Immature natural killer cell (primary cell): ENCODE results near the gene GGNBP2. TPM values are rescaled to one million over a fixed set of nuclear protein-coding genes. Genes with fewer than 3 reads are reported as not detected.

ENCODE experiments used
- DNase-seq, 3 donors: peaks; one replicate each; pipeline ENCODE4 v3.0.0; 2022; ENCODE audit warnings: mixed read lengths in 1 of 3
- H3K27ac Mint-ChIP-seq, 6 donors: one replicate each; pipeline ENCODE4 v1.8.0; 2020; ENCODE audit warnings: mixed read lengths in 6 of 6, mild to moderate bottlenecking in 5 of 6, inconsistent platforms in 4 of 6, moderate library complexity in 3 of 6
- H3K27me3 Mint-ChIP-seq, 3 donors: one replicate each; pipeline ENCODE4 v1.8.0; 2020 to 2021; ENCODE audit warnings: low read depth in 3 of 3, mild to moderate bottlenecking in 3 of 3, mixed read lengths in 3 of 3, moderate library complexity in 3 of 3, inconsistent platforms in 1 of 3
- H3K36me3 Mint-ChIP-seq, 3 donors: one replicate each; pipeline ENCODE4 v1.8.0; 2020; ENCODE audit warnings: mixed read lengths in 3 of 3, inconsistent platforms in 2 of 3, mild to moderate bottlenecking in 2 of 3
- H3K4me1 Mint-ChIP-seq, 2 donors: one replicate each; pipeline ENCODE4 v1.8.0; 2020; ENCODE audit warnings: inconsistent platforms in 2 of 2, mild to moderate bottlenecking in 2 of 2, mixed read lengths in 2 of 2, moderate library complexity in 1 of 2
- H3K4me3 Mint-ChIP-seq, 5 donors: one replicate each; pipeline ENCODE4 v1.8.0; 2020; ENCODE audit warnings: mild to moderate bottlenecking in 5 of 5, mixed read lengths in 5 of 5, inconsistent platforms in 3 of 5, moderate library complexity in 3 of 5
- H3K9me3 Mint-ChIP-seq, 6 donors: one replicate each; pipeline ENCODE4 v1.8.0; 2020; ENCODE audit warnings: mild to moderate bottlenecking in 6 of 6, mixed read lengths in 6 of 6, inconsistent platforms in 4 of 6, moderate library complexity in 3 of 6
- polyA plus RNA-seq, 3 donors: library from polyadenylated mRNA; unstranded; fragments of 300-500 nt; fragmentation: Illumina TruSeq; gene quantifications; one replicate each; pipeline ENCODE4 v1.2.3, GENCODE V29; 2021

Gene GGNBP2, protein sequence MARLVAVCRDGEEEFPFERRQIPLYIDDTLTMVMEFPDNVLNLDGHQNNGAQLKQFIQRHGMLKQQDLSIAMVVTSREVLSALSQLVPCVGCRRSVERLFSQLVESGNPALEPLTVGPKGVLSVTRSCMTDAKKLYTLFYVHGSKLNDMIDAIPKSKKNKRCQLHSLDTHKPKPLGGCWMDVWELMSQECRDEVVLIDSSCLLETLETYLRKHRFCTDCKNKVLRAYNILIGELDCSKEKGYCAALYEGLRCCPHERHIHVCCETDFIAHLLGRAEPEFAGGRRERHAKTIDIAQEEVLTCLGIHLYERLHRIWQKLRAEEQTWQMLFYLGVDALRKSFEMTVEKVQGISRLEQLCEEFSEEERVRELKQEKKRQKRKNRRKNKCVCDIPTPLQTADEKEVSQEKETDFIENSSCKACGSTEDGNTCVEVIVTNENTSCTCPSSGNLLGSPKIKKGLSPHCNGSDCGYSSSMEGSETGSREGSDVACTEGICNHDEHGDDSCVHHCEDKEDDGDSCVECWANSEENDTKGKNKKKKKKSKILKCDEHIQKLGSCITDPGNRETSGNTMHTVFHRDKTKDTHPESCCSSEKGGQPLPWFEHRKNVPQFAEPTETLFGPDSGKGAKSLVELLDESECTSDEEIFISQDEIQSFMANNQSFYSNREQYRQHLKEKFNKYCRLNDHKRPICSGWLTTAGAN
- polyA plus RNA-seq, result 10 to 100 TPM; 28.2 to 60.0 (median 35.7) TPM

GRCh38 chr17:36544307-36545076 is at the start of gene GGNBP2:
Gene GGNBP2, plus strand, starts transcription at chr17:36544919. Its CDS starts 806 bp downstream, at chr17:36545725.
- H3K27me3 Mint-ChIP-seq, result peaks cover 8 to 22% (median 9%) of the 10 kb centered on the region in 3 donors
- peak within 1 kb of the TSS; percentile 97 to 99 (median 99) for H3K27ac Mint-ChIP-seq
- H3K4me3 Mint-ChIP-seq, result peak within 1 kb of the TSS; percentile 93 to 97 (median 96)
- no peaks in the 10 kb centered on the region for H3K36me3 Mint-ChIP-seq
- peak; percentile 88 to 95 (median 90) for DNase-seq
- H3K9me3 Mint-ChIP-seq, result no peaks in the 10 kb centered on the region
- peaks cover 36 to 50% of the 10 kb centered on the region in 2 donors for H3K4me1 Mint-ChIP-seq

GRCh38 chr17:36495076-36495578 is 49.6 kb upstream of the GGNBP2 start:
- H3K4me3 Mint-ChIP-seq, result no peak overlapping the region
- no peaks in the 10 kb centered on the region for H3K9me3 Mint-ChIP-seq
- H3K27me3 Mint-ChIP-seq, result no peaks in the 10 kb centered on the region
- H3K27ac Mint-ChIP-seq, result no peak overlapping the region
- peaks cover 14 to 35% (median 19%) of the 10 kb centered on the region in 3 donors for H3K36me3 Mint-ChIP-seq
- peaks cover 11 to 27% of the 10 kb centered on the region in 2 donors for H3K4me1 Mint-ChIP-seq
- DNase-seq, result no peak

DNA sequence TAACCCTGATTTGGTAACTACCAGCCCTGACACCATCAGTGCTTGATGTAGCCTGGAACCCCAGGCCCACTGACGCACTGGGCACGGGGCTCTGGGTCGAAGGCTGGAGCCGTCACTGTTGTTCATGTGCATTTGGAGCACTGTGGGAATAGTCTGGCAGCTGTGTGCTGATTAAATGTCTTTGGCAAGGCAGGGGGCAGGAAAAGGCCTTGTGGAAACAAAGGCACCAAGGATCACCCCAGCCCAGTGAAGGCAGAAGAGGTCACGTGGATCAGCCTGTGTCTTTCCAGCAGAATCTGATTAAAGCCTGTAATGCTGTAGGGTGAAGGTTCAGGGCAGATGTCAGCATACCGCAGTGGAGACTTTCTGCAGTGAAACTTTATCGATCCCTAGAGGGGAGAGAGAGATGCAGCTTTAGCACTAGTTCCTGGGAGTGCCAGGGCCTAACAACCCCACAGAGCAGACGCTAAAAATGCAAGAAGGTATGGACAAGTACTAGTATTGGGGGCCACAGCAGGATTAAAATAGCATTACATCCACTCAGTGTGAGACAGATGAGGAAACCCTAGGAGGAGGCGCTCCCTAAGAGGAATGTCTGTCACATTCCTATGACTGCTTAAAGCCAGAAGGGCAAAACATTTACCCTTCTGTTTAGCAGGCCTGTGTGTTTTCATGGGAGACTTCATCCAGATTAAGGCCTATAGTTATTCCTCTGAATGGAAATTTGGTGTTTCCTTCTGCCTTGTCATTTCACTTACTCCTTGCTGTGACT is 48.5 kb upstream of the GGNBP2 start:
- no peak for DNase-seq
- H3K4me1 Mint-ChIP-seq, result peaks cover 5 to 19% of the 10 kb centered on the region in 2 donors
- peak overlapping the region in 1 of 6 donors; percentile 49 for H3K27ac Mint-ChIP-seq
- no peak overlapping the region for H3K4me3 Mint-ChIP-seq
- peaks cover 14 to 35% (median 19%) of the 10 kb centered on the region in 3 donors for H3K36me3 Mint-ChIP-seq
- H3K27me3 Mint-ChIP-seq, result no peaks in the 10 kb centered on the region
- no peaks in the 10 kb centered on the region for H3K9me3 Mint-ChIP-seq

DNA sequence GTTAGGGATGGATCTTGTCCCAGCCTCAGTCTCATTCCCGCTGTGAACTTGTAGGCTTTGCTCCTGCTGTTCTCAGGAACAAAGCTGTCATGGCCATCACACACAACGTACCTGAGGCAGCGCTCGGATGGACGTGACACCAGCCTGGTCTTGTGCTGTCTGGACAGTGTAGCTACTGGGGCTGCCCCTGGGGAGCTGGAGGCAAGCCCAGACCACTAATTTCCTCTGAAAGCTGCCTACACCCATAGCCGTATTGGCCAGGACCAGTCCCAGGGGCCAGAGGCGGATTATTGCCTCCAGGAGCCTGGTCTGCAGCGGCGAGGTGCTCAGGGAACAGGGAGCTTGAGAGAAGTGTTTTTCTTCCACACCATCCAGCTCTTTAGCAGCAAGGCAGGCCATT is 46.6 kb upstream of the GGNBP2 start:
- Mint-ChIP-seq H3K27ac (no peak overlapping the region), H3K36me3 (peaks cover 7 to 29% (median 19%) of the 10 kb centered on the region in 3 donors), H3K27me3 (no peaks in the 10 kb centered on the region), H3K4me3 (no peak overlapping the region), H3K4me1 (peaks cover 0 to 6% of the 10 kb centered on the region in 2 donors), H3K9me3 (no peaks in the 10 kb centered on the region)
- DNase-seq, result no peak

- H3K27me3 Mint-ChIP-seq, result peaks cover 0 to 2% (median 0%) of the 10 kb centered on the region in 3 donors
- peaks cover 7 to 34% (median 19%) of the 10 kb centered on the region in 3 donors for H3K36me3 Mint-ChIP-seq
These were observed 46.0 kb upstream of the GGNBP2 start for GRCh38 chr17:36498560-36499300.

GRCh38 chr17:36500745-36501225 is 43.9 kb upstream of the GGNBP2 start:
- no peak overlapping the region for H3K27ac Mint-ChIP-seq
- peaks cover 0 to 2% (median 0%) of the 10 kb centered on the region in 3 donors for H3K27me3 Mint-ChIP-seq
- no peak for DNase-seq
- no peak overlapping the region for H3K4me3 Mint-ChIP-seq
- no peaks in the 10 kb centered on the region for H3K4me1 Mint-ChIP-seq
- peaks cover 8 to 34% (median 10%) of the 10 kb centered on the region in 3 donors for H3K36me3 Mint-ChIP-seq
- no peaks in the 10 kb centered on the region for H3K9me3 Mint-ChIP-seq

More at GRCh38 chr17:36498560-36499300, 46.0 kb upstream of the GGNBP2 start:
- no peak for DNase-seq
- Mint-ChIP-seq H3K9me3 (no peaks in the 10 kb centered on the region), H3K4me1 (peaks cover 0 to 6% of the 10 kb centered on the region in 2 donors), H3K4me3 (no peak overlapping the region), H3K27ac (peak overlapping the region in 1 of 6 donors; percentile 27)

- H3K4me1 Mint-ChIP-seq, result no peaks in the 10 kb centered on the region
- no peak overlapping the region for H3K4me3 Mint-ChIP-seq
- no peak for DNase-seq
- no peak overlapping the region for H3K27ac Mint-ChIP-seq
- no peaks in the 10 kb centered on the region for H3K9me3 Mint-ChIP-seq
- H3K27me3 Mint-ChIP-seq, result peaks cover 0 to 2% (median 0%) of the 10 kb centered on the region in 3 donors
- peaks cover 4 to 30% (median 10%) of the 10 kb centered on the region in 3 donors for H3K36me3 Mint-ChIP-seq
These were observed 43.4 kb upstream of the GGNBP2 start for GRCh38 chr17:36501351-36501750.

- no peaks in the 10 kb centered on the region for H3K4me1 Mint-ChIP-seq
- H3K36me3 Mint-ChIP-seq, result peaks cover 0 to 25% (median 14%) of the 10 kb centered on the region in 3 donors
- no peak for DNase-seq
- peak overlapping the region in 1 of 6 donors; percentile 66 for H3K27ac Mint-ChIP-seq
- no peaks in the 10 kb centered on the region for H3K9me3 Mint-ChIP-seq
- no peak overlapping the region for H3K4me3 Mint-ChIP-seq
- H3K27me3 Mint-ChIP-seq, result peaks cover 0 to 2% (median 1%) of the 10 kb centered on the region in 3 donors
These were observed 42.8 kb upstream of the GGNBP2 start for GRCh38 chr17:36501963-36502362.

DNA sequence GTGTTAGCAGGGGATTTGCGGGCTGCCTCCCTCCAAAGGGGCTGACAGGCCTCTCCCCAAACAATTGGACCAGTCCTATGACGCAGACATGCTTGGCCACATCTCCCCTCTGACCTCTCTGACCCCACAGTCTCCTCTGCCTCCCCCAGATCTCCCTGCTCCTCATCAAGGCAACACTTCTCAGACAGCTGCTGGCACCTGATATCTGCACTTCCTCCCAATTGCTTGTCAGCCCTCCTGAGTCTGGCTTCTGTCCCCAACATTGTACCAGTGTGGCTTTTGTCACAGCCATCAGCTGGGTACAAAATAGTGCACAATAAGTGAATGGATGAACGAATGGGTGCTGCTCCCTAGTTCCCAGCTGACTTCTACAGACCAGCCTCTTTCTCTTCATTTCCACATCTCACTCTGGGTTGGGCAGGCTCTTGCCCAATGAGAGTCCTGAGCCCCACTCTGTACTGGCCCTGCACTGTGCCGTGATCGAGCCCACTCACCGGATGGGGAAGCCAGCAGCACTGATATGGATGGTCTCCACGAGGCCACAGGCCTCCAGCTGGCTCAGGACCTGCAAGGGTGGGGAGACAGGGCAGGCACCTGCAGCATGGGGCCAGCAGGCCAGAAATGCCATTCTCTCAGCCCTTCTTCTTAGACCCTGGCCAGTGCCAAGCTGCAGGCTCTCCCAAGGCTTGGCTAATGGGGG is 41.1 kb upstream of the GGNBP2 start:
- Mint-ChIP-seq H3K4me1 (no peaks in the 10 kb centered on the region), H3K27ac (peak overlapping the region in 1 of 6 donors; percentile 48), H3K9me3 (no peaks in the 10 kb centered on the region), H3K4me3 (no peak overlapping the region), H3K36me3 (peaks cover 0 to 23% (median 14%) of the 10 kb centered on the region in 3 donors), H3K27me3 (peaks cover 0 to 2% (median 1%) of the 10 kb centered on the region in 3 donors)
- DNase-seq, result no peak

DNA sequence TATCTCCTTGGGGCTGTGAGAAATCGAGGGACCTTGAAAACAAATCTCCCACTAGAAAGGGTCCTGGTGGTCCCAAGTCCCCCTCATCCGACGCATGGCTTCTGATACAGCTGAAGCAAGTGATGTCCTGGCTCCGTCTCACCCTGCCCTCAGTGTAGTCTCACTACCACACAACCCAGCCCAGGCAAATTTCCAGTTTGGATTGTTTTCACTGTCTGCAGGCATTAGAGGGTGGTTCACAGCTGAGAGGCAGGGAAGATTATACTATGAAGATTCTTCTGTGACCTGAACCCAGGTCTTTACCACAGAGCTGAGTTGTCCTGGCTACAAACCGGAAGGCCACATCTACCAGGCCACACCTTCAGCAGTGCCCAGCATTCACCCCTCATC is 40.6 kb upstream of the GGNBP2 start:
- Mint-ChIP-seq H3K4me3 (no peak overlapping the region), H3K27me3 (peaks cover 0 to 2% (median 1%) of the 10 kb centered on the region in 3 donors), H3K4me1 (no peaks in the 10 kb centered on the region), H3K9me3 (no peaks in the 10 kb centered on the region), H3K27ac (no peak overlapping the region), H3K36me3 (peaks cover 0 to 24% (median 14%) of the 10 kb centered on the region in 3 donors)
- no peak for DNase-seq

DNA sequence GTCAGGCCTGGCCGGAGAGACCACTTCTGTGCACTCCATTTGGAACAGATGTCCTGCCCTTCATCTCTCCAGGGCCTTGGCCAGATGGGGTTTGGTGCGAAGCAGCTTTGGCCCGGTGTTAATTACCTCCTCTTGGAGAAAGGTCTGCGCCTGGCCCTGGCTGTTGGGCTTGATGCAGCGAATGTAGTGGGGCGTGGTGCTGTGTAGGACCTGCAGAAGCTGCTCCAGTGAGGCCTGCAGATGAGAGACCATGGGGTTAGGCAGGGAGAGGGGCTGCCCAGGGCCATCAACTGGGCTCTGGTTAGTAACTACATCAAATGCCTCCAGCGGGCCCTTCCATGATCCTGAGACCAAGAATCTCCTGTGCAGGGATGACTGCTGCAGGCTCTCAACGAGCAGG is 39.5 kb upstream of the GGNBP2 start:
- Mint-ChIP-seq H3K27ac (no peak overlapping the region), H3K9me3 (no peaks in the 10 kb centered on the region), H3K4me1 (no peaks in the 10 kb centered on the region), H3K27me3 (peaks cover 0 to 2% (median 1%) of the 10 kb centered on the region in 3 donors), H3K4me3 (no peak overlapping the region), H3K36me3 (peaks cover 0 to 32% (median 14%) of the 10 kb centered on the region in 3 donors)
- no peak for DNase-seq
